ENCODE results near the gene ST8SIA5.

DNA sequence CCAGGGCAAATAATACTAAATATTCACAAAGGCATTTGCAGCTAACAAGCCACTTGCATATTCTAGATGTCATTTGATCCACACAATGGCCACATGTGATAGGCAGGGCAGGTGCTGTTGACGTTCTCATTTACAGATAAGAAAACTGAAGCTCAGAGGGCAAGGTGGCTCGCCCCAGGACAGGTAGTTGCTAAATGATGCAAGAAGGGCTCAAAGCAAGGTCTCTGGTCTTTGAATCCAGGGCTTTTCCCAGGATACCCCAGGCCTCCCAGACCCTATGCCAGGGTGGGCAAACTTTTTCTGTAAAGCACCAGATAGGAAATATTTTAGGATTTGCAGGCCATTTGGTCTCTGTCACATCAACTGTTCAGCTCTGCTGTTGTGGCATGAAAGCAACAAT lies 135.0 kb downstream of the ST8SIA5 start:
- TF ChIP-seq, protein P1, sequence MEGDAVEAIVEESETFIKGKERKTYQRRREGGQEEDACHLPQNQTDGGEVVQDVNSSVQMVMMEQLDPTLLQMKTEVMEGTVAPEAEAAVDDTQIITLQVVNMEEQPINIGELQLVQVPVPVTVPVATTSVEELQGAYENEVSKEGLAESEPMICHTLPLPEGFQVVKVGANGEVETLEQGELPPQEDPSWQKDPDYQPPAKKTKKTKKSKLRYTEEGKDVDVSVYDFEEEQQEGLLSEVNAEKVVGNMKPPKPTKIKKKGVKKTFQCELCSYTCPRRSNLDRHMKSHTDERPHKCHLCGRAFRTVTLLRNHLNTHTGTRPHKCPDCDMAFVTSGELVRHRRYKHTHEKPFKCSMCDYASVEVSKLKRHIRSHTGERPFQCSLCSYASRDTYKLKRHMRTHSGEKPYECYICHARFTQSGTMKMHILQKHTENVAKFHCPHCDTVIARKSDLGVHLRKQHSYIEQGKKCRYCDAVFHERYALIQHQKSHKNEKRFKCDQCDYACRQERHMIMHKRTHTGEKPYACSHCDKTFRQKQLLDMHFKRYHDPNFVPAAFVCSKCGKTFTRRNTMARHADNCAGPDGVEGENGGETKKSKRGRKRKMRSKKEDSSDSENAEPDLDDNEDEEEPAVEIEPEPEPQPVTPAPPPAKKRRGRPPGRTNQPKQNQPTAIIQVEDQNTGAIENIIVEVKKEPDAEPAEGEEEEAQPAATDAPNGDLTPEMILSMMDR (IDR thresholded peaks at IDR 0.05) = no peak
- no peak for TF ChIP-seq POLR2A (IDR thresholded peaks at IDR 0.05)
